ENCODE results near the gene DNASE1L3. TPM values are rescaled to one million over a fixed set of nuclear protein-coding genes. Genes with fewer than 3 reads are reported as not detected.
"Not testable (repeated sequence)": the region's sequence is repeated elsewhere in the genome, so short reads cannot be mapped to it uniquely, and the experiment has no call there.

The DNASE1L3 gene
- polyA plus RNA-seq, 1 donor from 2014 or later = not detected

- H3K27ac ChIP-seq (ENCODE audit: low read length); H3K79me2 ChIP-seq (replicated peaks; ENCODE audit: insufficient read depth, low read length); H2AFZ ChIP-seq (ENCODE audit: low read depth, low read length); H4K20me1 ChIP-seq (ENCODE audit: insufficient read depth); H3K4me3 ChIP-seq (ENCODE audit: low read length); H3K36me3 ChIP-seq (ENCODE audit: insufficient read depth, low read length); H3F3A ChIP-seq (ENCODE audit: insufficient read depth, low read length, poor library complexity, severe bottlenecking); H3K9ac ChIP-seq (ENCODE audit: low read length); H3K9me2 ChIP-seq (ENCODE audit: insufficient read depth, low read length); H3K4me2 ChIP-seq (ENCODE audit: low read length); H3K9me3 ChIP-seq (ENCODE audit: low read length); H3K27me3 ChIP-seq (ENCODE audit: insufficient read depth, low read depth, low read length): not testable (repeated sequence)
Measured at GRCh38 chr3:58242860-58243259, 32.1 kb upstream of the DNASE1L3 start.

- no peaks in the 10 kb centered on the region for H3K27me3 ChIP-seq (ENCODE audit: insufficient read depth, low read depth, low read length)
- H3K9me2 ChIP-seq (ENCODE audit: insufficient read depth, low read length) = no peaks in the 10 kb centered on the region
- H2AFZ ChIP-seq (ENCODE audit: low read depth, low read length) = no peak overlapping the region
- H3K79me2 ChIP-seq (replicated peaks; ENCODE audit: insufficient read depth, low read length) = no peaks in the 10 kb centered on the region
- TF ChIP-seq EZH2 (IDR thresholded peaks at IDR 0.05; ENCODE audit: borderline replicate concordance, insufficient read depth, low read length, poor library complexity, severe bottlenecking) = no peak
- TF ChIP-seq CTCF (IDR thresholded peaks at IDR 0.05; ENCODE audit: poor library complexity, severe bottlenecking) = no peak
- no peak for TF ChIP-seq SMC3 (conservative IDR thresholded peaks at IDR 0.05; ENCODE audit: poor library complexity)
- TF ChIP-seq MXI1 (conservative IDR thresholded peaks at IDR 0.05; ENCODE audit: poor library complexity, severe bottlenecking) = no peak
- no peak for TF ChIP-seq RAD21 (conservative IDR thresholded peaks at IDR 0.05)
- no peak for TF ChIP-seq REST (IDR thresholded peaks at IDR 0.05; ENCODE audit: borderline replicate concordance)
- no peak for TF ChIP-seq TAF1 (IDR thresholded peaks at IDR 0.05; ENCODE audit: low read depth)
- no peak for TF ChIP-seq EP300 (conservative IDR thresholded peaks at IDR 0.05; ENCODE audit: poor library complexity, severe bottlenecking)
- TF ChIP-seq POLR2AphosphoS5 (IDR thresholded peaks at IDR 0.05) = no peak
- no peak overlapping the region for H3K4me3 ChIP-seq (ENCODE audit: low read length)
- H3K4me2 ChIP-seq (ENCODE audit: low read length) = no peak overlapping the region
- H3F3A ChIP-seq (ENCODE audit: insufficient read depth, low read length, poor library complexity, severe bottlenecking) = no peaks in the 10 kb centered on the region
- H3K9ac ChIP-seq (ENCODE audit: low read length) = no peak overlapping the region
- no peaks in the 10 kb centered on the region for H3K9me3 ChIP-seq (ENCODE audit: low read length)
- no peak overlapping the region for H3K27ac ChIP-seq (ENCODE audit: low read length)
- H3K36me3 ChIP-seq (ENCODE audit: insufficient read depth, low read length) = no peaks in the 10 kb centered on the region
- no peaks in the 10 kb centered on the region for H4K20me1 ChIP-seq (ENCODE audit: insufficient read depth)
Measured at GRCh38 chr3:58242340-58242739, 31.6 kb upstream of the DNASE1L3 start.

All from neural cell (in vitro differentiated cells).